IMR-90 (cell line): ENCODE measurements around the gene MCTP2. TPM values are rescaled to one million over a fixed set of nuclear protein-coding genes. Genes with fewer than 3 reads are reported as not detected.

ENCODE experiments used
- ATAC-seq: fragments of 200-7000 bp; cut with Tn5 transposase; 2 replicates; pipeline ENCODE4 v1.9.1; 2020; ENCODE audit warnings: low read depth, mild to moderate bottlenecking, moderate library complexity
- BruUV-seq: library from RNA; stranded (reverse); fragments of 400-500 nt; replicated peaks from 2 replicates; lab custom pipeline; 2021; lab: Mats Ljungman, UMichigan
- CTCF ChIA-PET: fragments of 300-600 bp; formaldehyde crosslinking; extraction: SDS; loops from one replicate; lab custom pipeline; 2021; ENCODE audit warnings: antibody characterized with exemption; lab: Yijun Ruan, JAX
- POLR2A ChIA-PET: fragments of 300-600 bp; sonication (Branson Sonifier 250); formaldehyde crosslinking; loops from one replicate; lab custom pipeline; 2022; ENCODE audit warnings: antibody characterized with exemption; ENCODE audit not compliant: unreplicated experiment; lab: Charles Lee
- DNase-seq: peaks from one replicate; pipeline ENCODE4 v3.0.0; 2013
- H2AFZ ChIP-seq: replicated peaks from 2 replicates; pipeline ENCODE3; 2013; ENCODE audit warnings: low read length, mild to moderate bottlenecking; ENCODE audit not compliant: poor library complexity
- H2AK5ac ChIP-seq: 2 replicates; pipeline ENCODE4 v1.6.1; 2013; ENCODE audit warnings: low read depth, low read length, inconsistent platforms
- H2AK9ac ChIP-seq: replicated peaks from 2 replicates; pipeline ENCODE3; 2013; ENCODE audit warnings: mild to moderate bottlenecking, low read depth, low read length, moderate library complexity; ENCODE audit not compliant: poor library complexity
- H2BK120ac ChIP-seq: 2 replicates; pipeline ENCODE4 v1.6.1; 2013; ENCODE audit warnings: low read depth, low read length, inconsistent platforms
- H2BK15ac ChIP-seq: 3 replicates; pipeline ENCODE4 v1.6.1; 2013; ENCODE audit warnings: low read depth, low read length, inconsistent platforms
- H2BK20ac ChIP-seq: 2 replicates; pipeline ENCODE4 v1.6.1; 2013; ENCODE audit warnings: low read depth, mild to moderate bottlenecking, inconsistent platforms, low read length, moderate library complexity
- H2BK5ac ChIP-seq: 2 replicates; pipeline ENCODE4 v1.6.1; 2013; ENCODE audit warnings: mild to moderate bottlenecking, low read depth, low read length, inconsistent platforms; ENCODE audit not compliant: poor library complexity, severe bottlenecking
- H3K14ac ChIP-seq: replicated peaks from 2 replicates; pipeline ENCODE4 v1.6.1; 2013; ENCODE audit warnings: low read depth, low read length, inconsistent platforms
- H3K18ac ChIP-seq: 2 replicates; pipeline ENCODE4 v1.6.1; 2013; ENCODE audit warnings: low read depth, low read length, control low read depth
- H3K23ac ChIP-seq: 2 replicates; pipeline ENCODE4 v1.6.1; 2013; ENCODE audit warnings: low read depth, low read length, inconsistent platforms
- H3K27ac ChIP-seq: 2 replicates; pipeline ENCODE4 v1.5.1; 2013; ENCODE audit warnings: mild to moderate bottlenecking, control low read depth, low read length; ENCODE audit not compliant: insufficient read depth
- H3K27me3 ChIP-seq: 2 replicates; pipeline ENCODE4 v1.6.1; 2013; ENCODE audit warnings: low read length; ENCODE audit not compliant: control insufficient read depth, insufficient read depth
- H3K36me3 ChIP-seq: 2 replicates; pipeline ENCODE4 v1.6.1; 2013; ENCODE audit warnings: low read length, mixed read lengths; ENCODE audit not compliant: control insufficient read depth, insufficient read depth
- H3K4ac ChIP-seq: 2 replicates; pipeline ENCODE4 v1.6.1; 2013; ENCODE audit warnings: low read depth, low read length, inconsistent platforms
- H3K4me1 ChIP-seq: 2 replicates; pipeline ENCODE4 v1.6.1; 2013; ENCODE audit warnings: low read length, mixed read lengths; ENCODE audit not compliant: control insufficient read depth, insufficient read depth
- H3K4me2 ChIP-seq: 2 replicates; pipeline ENCODE4 v1.6.1; 2013; ENCODE audit warnings: low read depth, mild to moderate bottlenecking, control low read depth, low read length, moderate library complexity
- H3K4me3 ChIP-seq: 2 replicates; pipeline ENCODE4 v1.5.1; 2013; ENCODE audit warnings: low read depth, mild to moderate bottlenecking, control low read depth, low read length, moderate library complexity; ENCODE audit not compliant: insufficient read depth
- H3K56ac ChIP-seq: 2 replicates; pipeline ENCODE4 v1.6.1; 2013; ENCODE audit warnings: low read length, inconsistent platforms; ENCODE audit not compliant: insufficient read depth; ENCODE audit errors: extremely low read depth
- H3K79me1 ChIP-seq, 2 experiments: 2 replicates each; pipeline ENCODE4 v1.6.1; 2013; ENCODE audit warnings: low read length in 2 of 2, inconsistent platforms in 1 of 2, low read depth in 1 of 2
- H3K9ac ChIP-seq: 2 replicates; pipeline ENCODE4 v1.6.1; 2013; ENCODE audit warnings: low read depth, low read length, control low read depth
- H3K9me1 ChIP-seq: 2 replicates; pipeline ENCODE4 v1.6.1; 2013; ENCODE audit warnings: low read length, inconsistent platforms; ENCODE audit not compliant: insufficient read depth
- H3K9me3 ChIP-seq: 2 replicates; pipeline ENCODE4 v1.6.1; 2013; ENCODE audit warnings: low read length; ENCODE audit not compliant: control insufficient read depth, insufficient read depth
- H4K20me1 ChIP-seq: 2 replicates; pipeline ENCODE4 v1.6.1; 2013; ENCODE audit warnings: low read length, inconsistent platforms; ENCODE audit not compliant: insufficient read depth
- H4K5ac ChIP-seq: 2 replicates; pipeline ENCODE4 v1.6.1; 2013; ENCODE audit warnings: mild to moderate bottlenecking, low read depth, low read length, control low read depth
- H4K8ac ChIP-seq, 2 experiments: 2 replicates each; pipeline ENCODE4 v1.6.1; 2013; ENCODE audit warnings: low read depth in 2 of 2, low read length in 2 of 2, control low read depth in 1 of 2, inconsistent platforms in 1 of 2
- H4K91ac ChIP-seq: 2 replicates; pipeline ENCODE4 v1.6.1; 2013; ENCODE audit warnings: low read depth, low read length, inconsistent platforms; ENCODE audit not compliant: insufficient read depth
- CHD1 ChIP-seq: IDR thresholded peaks from 2 replicates; pipeline ENCODE4 v1.6.1; 2012; ENCODE audit warnings: low read depth, low read length, improper control_type of control experiment
- CTCF ChIP-seq: conservative IDR thresholded peaks from 2 replicates; pipeline ENCODE4 v1.5.1; 2012; ENCODE audit warnings: mild to moderate bottlenecking, low read depth, low read length, improper control_type of control experiment
- FOS ChIP-seq: fragments of 150-350 bp; IDR thresholded peaks from 2 replicates; pipeline ENCODE4 v1.6.1; 2016; ENCODE audit warnings: low read depth, low read length
- MAZ ChIP-seq: IDR thresholded peaks from 2 replicates; pipeline ENCODE4 v1.6.1; 2012; ENCODE audit warnings: low read depth, mild to moderate bottlenecking, low read length, improper control_type of control experiment, moderate library complexity, borderline replicate concordance
- MXI1 ChIP-seq: IDR thresholded peaks from 2 replicates; pipeline ENCODE4 v1.6.1; 2012; ENCODE audit warnings: low read depth, mild to moderate bottlenecking, low read length, moderate library complexity, borderline replicate concordance
- NFE2L2 ChIP-seq: fragments of 150-350 bp; IDR thresholded peaks from 2 replicates; pipeline ENCODE4 v1.6.1; 2016; ENCODE audit warnings: low read depth, mild to moderate bottlenecking, low read length
- POLR2A ChIP-seq: IDR thresholded peaks from 2 replicates; pipeline ENCODE4 v1.6.1; 2012; ENCODE audit warnings: mild to moderate bottlenecking, low read depth, low read length
- RCOR1 ChIP-seq: IDR thresholded peaks from 2 replicates; pipeline ENCODE4 v1.6.1; 2012; ENCODE audit warnings: mild to moderate bottlenecking, low read length, improper control_type of control experiment; ENCODE audit not compliant: insufficient replicate concordance
- USF2 ChIP-seq: fragments of 150-350 bp; IDR thresholded peaks from 2 replicates; pipeline ENCODE4 v1.6.1; 2017; ENCODE audit warnings: mild to moderate bottlenecking, antibody characterized with exemption, low read length, low read depth
- WGBS, 2 experiments: methylation state at CpG; one replicate each; pipeline versions ENCODE4 v1.1.5 to v1.1.7; 2013; ENCODE audit warnings: missing lambda C conversion rate in 2 of 2; ENCODE audit not compliant: insufficient read length in 1 of 2; ENCODE audit errors: extremely low coverage in 2 of 2; 5-methylcytosine and 5-hydroxymethylcytosine counted together
- dilution Hi-C: fragments of 300-500 bp; cut with HindIII; formaldehyde crosslinking; loops from one replicate; pipeline ENCODE4 v1.14.3; 2018; ENCODE audit warnings: low sequenced_read_pairs; ENCODE audit not compliant: unreplicated experiment
- in situ Hi-C: fragments of 300-500 bp; cut with MboI; formaldehyde crosslinking; loops from 3 replicates; pipeline ENCODE4 v1.14.3; 2019; ENCODE audit warnings: low sequenced_read_pairs, inconsistent platforms, mixed read lengths
- intact Hi-C: fragments of 100-400 bp; cut with micrococcal nuclease; formaldehyde crosslinking; loops from 2 replicates; pipeline ENCODE4 v1.10.0; 2022
- polyA plus RNA-seq, 3 experiments: library from polyadenylated mRNA; depleted of rRNA; stranded (reverse); fragments of >200 nt; gene quantifications; 2 replicates each; pipeline ENCODE4 v1.2.3, GENCODE V29; 2012; ENCODE audit warnings: low replicate concordance in 1 of 3
- total RNA-seq: library from RNA; depleted of rRNA; stranded (reverse); fragments of >200 nt; gene quantifications from 2 replicates; pipeline ENCODE4 v1.2.3, GENCODE V29; 2012

The MCTP2 gene
- total and polyA plus RNA-seq, 2 of the 4 experiments (the other 2 are of a cell fraction) = 5.1 to 9.9 TPM

GRCh38 chr15:94375997-94376396 is 144.6 kb downstream of the MCTP2 start:
- H2BK15ac ChIP-seq = no peak overlapping the region
- no peak overlapping the region for H4K91ac ChIP-seq
- no peak overlapping the region for H4K5ac ChIP-seq
- no peak overlapping the region for H3K27ac ChIP-seq
- no peak overlapping the region for H2AK5ac ChIP-seq
- no peaks in the 10 kb centered on the region for H3K9me1 ChIP-seq
- ChIA-PET CTCF (interaction anchor here (0.7 kb wide), 1 partner anchor 202 kb away, joined by 3 read pairs; no protein-coding TSS in a partner anchor), POLR2A (interaction anchor here (0.6 kb wide), 1 partner anchor 1692 kb away, joined by 4 read pairs; no protein-coding TSS in a partner anchor)
- no peaks in the 10 kb centered on the region for H3K9me3 ChIP-seq
- H2AFZ ChIP-seq = no peak overlapping the region
- H3K9ac ChIP-seq = no peak overlapping the region
- dilution Hi-C loops = no loop called here
- no TSS peak for BruUV-seq
- DNase-seq = no peak
- TF ChIP-seq MAZ (no peak), USF2 (no peak), CTCF (no peak), RCOR1 (no peak), MXI1 (no peak), POLR2A (no peak), CHD1 (no peak), NFE2L2 (no peak), FOS (no peak)
- H3K56ac ChIP-seq = no peak overlapping the region
- H3K4me3 ChIP-seq = no peak overlapping the region
- H3K4me1 ChIP-seq = no peaks in the 10 kb centered on the region
- no peak overlapping the region for H2BK20ac ChIP-seq
- H2AK9ac ChIP-seq = no peak overlapping the region
- H2BK120ac ChIP-seq = no peak overlapping the region
- ATAC-seq = no peak
- intact Hi-C loops = no loop called here
- no peaks in the 10 kb centered on the region for H4K20me1 ChIP-seq
- no peak overlapping the region for H3K4ac ChIP-seq
- no peak overlapping the region for H3K14ac ChIP-seq
- 80% methylated on average over 1 of the region's 1 CpG; no CpG with 5 or more reads in 1 of the 2 experiments for WGBS, 2 experiments
- H2BK5ac ChIP-seq = no peak overlapping the region
- no peaks in the 10 kb centered on the region for H3K79me1 ChIP-seq
- H4K8ac ChIP-seq = no peak overlapping the region
- no peaks in the 10 kb centered on the region for H3K27me3 ChIP-seq
- H3K18ac ChIP-seq = no peak overlapping the region
- H3K4me2 ChIP-seq = no peak overlapping the region
- in situ Hi-C loops = no loop called here
- H3K23ac ChIP-seq = no peak overlapping the region
- no peaks in the 10 kb centered on the region for H3K36me3 ChIP-seq
